Peyer's patch (tissue), 4 donors: Measurements from ENCODE around the gene GRK6. TPM values are rescaled to one million over a fixed set of nuclear protein-coding genes. Genes with fewer than 3 reads are reported as not detected.

Experiments
- DNase-seq, 3 donors: peaks; one replicate each; pipeline ENCODE4 v3.0.0-alpha.2; 2017 to 2019
- H3K27ac ChIP-seq, 4 donors: fragments of 200-600 bp; sonication (generic); one replicate each; pipeline ENCODE4 v1.5.1; 2016 to 2019
- H3K27me3 ChIP-seq, 2 donors: fragments of 200-600 bp; sonication (generic); one replicate each; pipeline ENCODE4 v1.5.1; 2019
- H3K36me3 ChIP-seq, 3 donors: fragments of 200-600 bp; sonication (generic); one replicate each; pipeline ENCODE4 v1.5.1; 2016 to 2019
- H3K4me1 ChIP-seq, 4 donors: fragments of 200-600 bp; sonication (generic); one replicate each; pipeline ENCODE4 v1.5.1; 2016 to 2019
- H3K4me3 ChIP-seq, 4 donors: fragments of 200-600 bp; sonication (generic); 1 replicate in 3 of 4; 2 replicates in 1 of 4; pipeline ENCODE4 v1.5.1; 2016 to 2019; ENCODE audit warnings: mild to moderate bottlenecking in 1 of 4
- H3K9me3 ChIP-seq, 4 donors: fragments of 200-600 bp; sonication (generic); one replicate each; pipeline ENCODE4 v1.5.1; 2016 to 2019; ENCODE audit warnings: mild to moderate bottlenecking in 1 of 4
- POLR2A ChIP-seq, 2 donors: fragments of 450-650 bp; IDR thresholded peaks; one replicate each; pipeline ENCODE4 v1.5.1; 2017; ENCODE audit warnings: antibody characterized with exemption in 2 of 2, mild to moderate bottlenecking in 2 of 2, moderate library complexity in 2 of 2
- total RNA-seq, 4 donors: library from RNA; depleted of rRNA; stranded (reverse); fragments of >200 nt; gene quantifications; one replicate each; pipeline ENCODE4 v1.1.0, GENCODE V29; 2016
- TF ChIP-seq, protein P1 (sequence below), 6 experiments: fragments of 450-650 bp in 4 of 6; fragments of 200-600 bp in 2 of 6; sonication (generic) in 1 of 6; IDR thresholded peaks; one replicate each; pipeline ENCODE4 v1.5.1; 2017 to 2019; ENCODE audit warnings: antibody characterized with exemption in 6 of 6, mild to moderate bottlenecking in 3 of 6, moderate library complexity in 1 of 6

Gene GRK6
- total RNA-seq, 4 donors from 2014 or later, result 36.2 to 140 (median 40.7) TPM

- DNase-seq, result no peak
Observed at GRCh38 chr5:177450667-177451424, 24.4 kb downstream of the GRK6 start.

DNA sequence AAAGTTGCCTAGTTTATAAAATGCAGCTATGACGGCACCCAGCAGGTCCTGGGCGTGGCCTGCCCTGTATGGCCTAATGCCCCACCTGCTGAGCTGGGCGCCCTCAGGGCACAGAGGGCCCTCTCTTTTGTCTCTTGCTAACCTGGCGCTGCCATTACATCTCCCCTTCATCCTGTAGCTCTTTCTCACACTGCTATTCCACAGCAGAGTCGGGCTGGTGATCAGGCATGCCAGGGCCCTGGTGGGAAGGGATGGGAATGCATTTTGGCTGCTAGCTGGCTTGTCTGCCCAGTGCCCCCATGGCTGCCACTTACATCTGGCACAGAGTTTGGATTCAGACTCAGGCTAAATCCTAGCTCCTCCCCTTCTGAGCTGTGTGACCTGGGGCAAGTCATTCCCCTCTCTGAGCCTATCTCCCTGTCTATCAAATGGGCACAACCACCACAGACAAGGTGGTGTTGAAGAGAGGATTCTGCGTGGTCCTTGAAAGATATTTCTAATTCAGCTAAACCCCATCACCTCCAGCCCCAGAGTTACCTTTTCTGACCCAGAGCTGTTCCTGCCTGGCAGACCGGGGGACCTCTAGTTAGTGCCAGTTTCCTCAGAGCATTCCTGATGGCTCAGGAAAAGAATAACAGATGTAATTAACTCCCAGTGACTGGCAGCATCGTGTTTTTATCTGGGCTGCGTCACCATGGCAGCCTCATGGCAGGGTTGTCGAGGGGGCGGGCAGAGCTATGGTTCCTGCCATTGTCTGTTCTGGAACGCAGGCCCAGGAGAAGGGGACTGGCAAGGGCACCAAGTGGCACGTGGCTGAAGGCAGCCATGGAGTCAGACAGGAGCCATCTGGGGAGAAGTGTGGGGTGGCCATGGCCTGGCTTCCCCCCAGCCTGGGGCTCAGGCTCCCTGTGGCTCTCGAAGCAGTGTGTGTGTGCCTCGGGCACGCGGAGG is 26.5 kb downstream of the GRK6 start:
- Histone ChIP-seq H3K27ac (peak overlapping the region in 1 of 4 donors; percentile 92), H3K4me3 (no peak overlapping the region), H3K9me3 (no peaks in the 10 kb centered on the region), H3K4me1 (peaks cover 3 to 26% (median 11%) of the 10 kb centered on the region in 4 donors), H3K27me3 (no peaks in the 10 kb centered on the region), H3K36me3 (no peaks in the 10 kb centered on the region)
- TF ChIP-seq POLR2A (IDR thresholded peaks at IDR 0.05), result no peak
- TF ChIP-seq, protein P1, sequence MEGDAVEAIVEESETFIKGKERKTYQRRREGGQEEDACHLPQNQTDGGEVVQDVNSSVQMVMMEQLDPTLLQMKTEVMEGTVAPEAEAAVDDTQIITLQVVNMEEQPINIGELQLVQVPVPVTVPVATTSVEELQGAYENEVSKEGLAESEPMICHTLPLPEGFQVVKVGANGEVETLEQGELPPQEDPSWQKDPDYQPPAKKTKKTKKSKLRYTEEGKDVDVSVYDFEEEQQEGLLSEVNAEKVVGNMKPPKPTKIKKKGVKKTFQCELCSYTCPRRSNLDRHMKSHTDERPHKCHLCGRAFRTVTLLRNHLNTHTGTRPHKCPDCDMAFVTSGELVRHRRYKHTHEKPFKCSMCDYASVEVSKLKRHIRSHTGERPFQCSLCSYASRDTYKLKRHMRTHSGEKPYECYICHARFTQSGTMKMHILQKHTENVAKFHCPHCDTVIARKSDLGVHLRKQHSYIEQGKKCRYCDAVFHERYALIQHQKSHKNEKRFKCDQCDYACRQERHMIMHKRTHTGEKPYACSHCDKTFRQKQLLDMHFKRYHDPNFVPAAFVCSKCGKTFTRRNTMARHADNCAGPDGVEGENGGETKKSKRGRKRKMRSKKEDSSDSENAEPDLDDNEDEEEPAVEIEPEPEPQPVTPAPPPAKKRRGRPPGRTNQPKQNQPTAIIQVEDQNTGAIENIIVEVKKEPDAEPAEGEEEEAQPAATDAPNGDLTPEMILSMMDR (IDR thresholded peaks at IDR 0.05), result no peak
- DNase-seq, result no peak

More at GRCh38 chr5:177450667-177451424, 24.4 kb downstream of the GRK6 start:
- Histone ChIP-seq H3K4me1 (peaks cover 4 to 37% (median 23%) of the 10 kb centered on the region in 4 donors), H3K9me3 (no peaks in the 10 kb centered on the region), H3K36me3 (no peaks in the 10 kb centered on the region), H3K27ac (no peak overlapping the region), H3K27me3 (no peaks in the 10 kb centered on the region), H3K4me3 (no peak overlapping the region)
- no peak for TF ChIP-seq POLR2A (IDR thresholded peaks at IDR 0.05)
- TF ChIP-seq, protein P1 (IDR thresholded peaks at IDR 0.05), result no peak

DNA sequence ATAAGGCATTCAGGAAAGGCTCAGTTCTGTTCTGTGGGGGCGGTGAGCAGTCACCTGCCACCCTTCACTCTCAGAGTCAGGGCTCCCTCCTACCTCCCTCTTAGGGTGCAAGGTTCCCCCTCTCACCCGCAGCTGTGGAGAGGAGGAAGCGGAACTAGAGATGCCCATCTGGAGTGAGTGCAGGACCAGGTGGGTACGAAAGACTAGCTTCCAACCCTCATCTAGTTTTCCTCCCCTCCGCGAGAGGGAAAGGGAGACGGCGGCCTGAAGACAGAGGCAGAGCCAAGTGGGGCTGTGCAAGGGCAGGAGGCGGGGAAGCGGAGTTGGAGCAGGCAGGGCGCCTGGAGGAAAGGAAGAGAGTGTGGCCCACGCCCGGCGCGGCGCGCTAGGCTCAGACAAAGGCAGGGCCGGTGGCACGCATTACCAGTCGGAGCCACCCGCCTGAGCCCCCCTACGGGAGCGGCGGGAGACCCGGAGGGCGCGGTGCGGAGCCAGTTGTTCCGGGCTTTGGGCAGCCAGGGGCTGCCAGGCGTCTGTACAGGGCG is 27.4 kb downstream of the GRK6 start:
- H3K4me3 ChIP-seq, result peak overlapping the region; percentile 71 to 92 (median 74)
- H3K27me3 ChIP-seq, result no peaks in the 10 kb centered on the region
- H3K9me3 ChIP-seq, result no peaks in the 10 kb centered on the region
- DNase-seq, result peak; percentile 61 to 69 (median 68)
- no peaks in the 10 kb centered on the region for H3K36me3 ChIP-seq
- peak overlapping the region; percentile 80 to 95 (median 91) for H3K27ac ChIP-seq
- TF ChIP-seq, protein P1 (IDR thresholded peaks at IDR 0.05), result no peak
- TF ChIP-seq POLR2A (IDR thresholded peaks at IDR 0.05), result no peak
- H3K4me1 ChIP-seq, result peaks cover 3 to 24% (median 10%) of the 10 kb centered on the region in 4 donors

- DNase-seq, result peak; percentile 93 to 98 (median 97)
- Histone ChIP-seq H3K9me3 (no peaks in the 10 kb centered on the region), H3K27me3 (no peaks in the 10 kb centered on the region), H3K4me3 (peak overlapping the region; percentile 71 to 92 (median 74)), H3K27ac (peak overlapping the region; percentile 80 to 95 (median 91)), H3K36me3 (no peaks in the 10 kb centered on the region), H3K4me1 (peaks cover 3 to 24% (median 10%) of the 10 kb centered on the region in 4 donors)
- TF ChIP-seq POLR2A (IDR thresholded peaks at IDR 0.05), result no peak
- TF ChIP-seq, protein P1 (IDR thresholded peaks at IDR 0.05), result peak; percentile 97 to 99 (median 98)
Observed at GRCh38 chr5:177454397-177455035, 28.0 kb downstream of the GRK6 start.
